ENCODE results near the gene QSER1. TPM values are rescaled to one million over a fixed set of nuclear protein-coding genes. Genes with fewer than 3 reads are reported as not detected.

The QSER1 gene
- total RNA-seq, 1 experiment from 2014 or later: 60.9 TPM

DNA sequence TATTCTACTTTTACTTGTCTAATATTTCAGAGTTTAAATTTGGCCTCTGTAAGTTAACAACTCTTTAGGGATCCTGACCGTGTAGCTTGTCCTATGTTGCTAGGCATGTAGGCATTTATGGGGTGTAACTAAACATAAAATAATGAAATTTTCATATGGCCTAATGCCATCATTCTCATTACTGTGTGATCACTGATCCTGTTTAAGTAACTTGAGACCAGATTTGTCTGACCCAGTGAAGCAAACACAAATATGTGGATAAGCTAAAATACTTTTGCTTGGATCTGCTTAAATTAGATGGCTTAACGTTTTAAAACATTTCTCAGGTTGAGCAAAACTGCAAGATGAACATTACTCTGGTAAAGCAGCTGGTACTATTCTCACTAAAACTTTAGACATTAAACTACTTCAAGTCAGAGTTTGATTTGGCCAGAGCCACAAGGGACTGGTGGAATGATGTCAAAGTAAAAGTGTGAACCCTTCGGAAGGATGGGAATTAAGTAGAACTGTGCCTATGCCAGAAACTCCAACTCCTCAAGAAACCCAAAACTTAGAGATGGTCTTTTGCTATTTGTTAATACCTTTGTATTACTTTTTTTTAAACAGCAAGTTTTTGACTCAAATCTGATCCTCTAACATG, 12.5 kb downstream of the QSER1 start:
- Histone ChIP-seq H3K4me1 (ENCODE audit: low read length) (peaks cover 23% of the 10 kb centered on the region), H3K36me3 (ENCODE audit: insufficient read depth, low read length) (peaks cover 28% of the 10 kb centered on the region; the same call in 1 of the 2 replicates), H4K20me1 (ENCODE audit: insufficient read depth, low read depth, low read length) (peaks cover 7% of the 10 kb centered on the region; the same call in 1 of the 2 replicates), H3K27me3 (ENCODE audit: low read length) (no peaks in the 10 kb centered on the region), H3K9me2 (replicated peaks; ENCODE audit: insufficient read depth, low read length) (no peaks in the 10 kb centered on the region), H3K4me2 (ENCODE audit: low read depth, low read length, poor library complexity, severe bottlenecking) (no peak overlapping the region), H3K9ac (ENCODE audit: low read length) (no peak overlapping the region), H2AFZ (ENCODE audit: low read length) (no peak overlapping the region), H3K9me3 (ENCODE audit: low read length) (no peaks in the 10 kb centered on the region), H3K27ac (ENCODE audit: low read length) (peak overlapping the region; percentile 33), H3K79me2 (ENCODE audit: low read length) (peaks cover 99% of the 10 kb centered on the region), H3K4me3 (ENCODE audit: low read length) (no peak overlapping the region)
- DNase-seq: no peak

DNA sequence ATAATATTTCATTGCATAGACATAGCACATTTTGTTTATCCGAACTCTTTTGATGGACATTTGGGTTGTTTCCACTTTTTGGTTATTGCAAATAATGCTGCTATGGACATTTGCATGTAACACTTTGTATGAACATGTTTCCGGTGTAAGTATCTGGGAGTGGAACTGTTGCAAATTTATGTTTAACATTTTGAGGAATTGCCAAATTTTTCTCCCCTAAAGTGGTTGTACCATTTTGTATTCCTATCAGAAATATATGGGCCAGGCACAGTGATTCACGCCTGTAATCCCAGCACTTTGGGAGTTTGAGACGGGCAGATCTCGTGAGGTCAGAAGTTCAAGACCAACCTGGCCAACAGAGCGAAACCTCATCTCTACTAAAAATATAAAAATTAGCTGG, 16.0 kb downstream of the QSER1 start:
- H3K4me2 ChIP-seq (ENCODE audit: low read depth, low read length, poor library complexity, severe bottlenecking): no peak overlapping the region
- H2AFZ ChIP-seq (ENCODE audit: low read length): no peak overlapping the region
- H3K36me3 ChIP-seq (ENCODE audit: insufficient read depth, low read length): peaks cover 31% of the 10 kb centered on the region; the same call in 1 of the 2 replicates
- H3K27ac ChIP-seq (ENCODE audit: low read length): no peak overlapping the region
- H3K9ac ChIP-seq (ENCODE audit: low read length): no peak overlapping the region
- no peak overlapping the region for H3K4me3 ChIP-seq (ENCODE audit: low read length)
- H3K9me3 ChIP-seq (ENCODE audit: low read length): no peaks in the 10 kb centered on the region
- H3K27me3 ChIP-seq (ENCODE audit: low read length): no peaks in the 10 kb centered on the region
- H3K4me1 ChIP-seq (ENCODE audit: low read length): peaks cover 18% of the 10 kb centered on the region
- no peaks in the 10 kb centered on the region for H3K9me2 ChIP-seq (replicated peaks; ENCODE audit: insufficient read depth, low read length)
- no peak for DNase-seq
- no peaks in the 10 kb centered on the region for H4K20me1 ChIP-seq (ENCODE audit: insufficient read depth, low read depth, low read length)
- H3K79me2 ChIP-seq (ENCODE audit: low read length): peaks cover 97% of the 10 kb centered on the region

DNA sequence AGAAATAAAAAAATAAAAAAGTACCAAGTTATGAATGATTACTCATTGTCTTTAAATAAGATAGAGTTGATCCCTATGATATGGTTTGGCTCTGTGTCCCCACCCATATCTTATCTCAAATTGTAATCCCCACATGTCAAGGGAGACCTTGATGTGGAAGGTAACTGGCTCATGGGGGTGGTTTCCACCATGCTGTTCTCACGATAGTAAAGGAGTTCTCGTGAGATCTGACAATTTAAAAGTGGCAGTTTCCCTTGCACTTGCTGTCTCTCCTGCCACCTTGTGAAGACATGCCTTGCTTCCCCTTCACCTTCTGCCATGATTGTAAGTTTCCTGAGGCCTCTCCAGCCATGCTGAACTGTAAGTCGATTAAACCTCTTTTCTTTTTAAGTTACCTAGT, 18.8 kb downstream of the QSER1 start:
- Histone ChIP-seq H3K4me2 (ENCODE audit: low read depth, low read length, poor library complexity, severe bottlenecking) (no peak overlapping the region), H3K27ac (ENCODE audit: low read length) (no peak overlapping the region), H2AFZ (ENCODE audit: low read length) (no peak overlapping the region), H4K20me1 (ENCODE audit: insufficient read depth, low read depth, low read length) (no peaks in the 10 kb centered on the region), H3K9ac (ENCODE audit: low read length) (no peak overlapping the region), H3K36me3 (ENCODE audit: insufficient read depth, low read length) (peaks cover 29% of the 10 kb centered on the region; the same call in 1 of the 2 replicates), H3K4me3 (ENCODE audit: low read length) (no peak overlapping the region), H3K27me3 (ENCODE audit: low read length) (no peaks in the 10 kb centered on the region), H3K4me1 (ENCODE audit: low read length) (no peaks in the 10 kb centered on the region), H3K9me2 (replicated peaks; ENCODE audit: insufficient read depth, low read length) (no peaks in the 10 kb centered on the region), H3K79me2 (ENCODE audit: low read length) (peaks cover 98% of the 10 kb centered on the region), H3K9me3 (ENCODE audit: low read length) (no peaks in the 10 kb centered on the region)
- no peak for DNase-seq

DNA sequence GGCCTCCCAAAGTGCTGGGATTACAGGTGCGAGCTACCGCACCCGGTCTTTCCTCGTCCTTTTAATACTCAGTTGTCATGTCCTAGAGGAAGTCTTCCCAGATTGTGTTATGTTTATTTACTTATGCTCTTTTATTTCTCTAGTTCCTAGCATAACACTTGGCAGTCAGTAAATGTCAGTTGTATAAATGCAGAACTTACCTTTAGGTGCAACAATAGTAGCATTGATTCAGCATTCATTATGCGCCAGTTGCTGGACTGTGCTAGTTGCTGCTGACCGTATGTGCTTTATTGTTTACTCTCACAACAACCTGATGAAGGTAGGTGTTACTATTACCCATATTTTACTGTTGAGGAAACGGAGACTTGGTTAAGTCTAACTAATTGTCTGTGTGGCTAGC, 20.8 kb downstream of the QSER1 start:
- H3K9me2 ChIP-seq (replicated peaks; ENCODE audit: insufficient read depth, low read length): no peaks in the 10 kb centered on the region
- DNase-seq: no peak
- no peaks in the 10 kb centered on the region for H4K20me1 ChIP-seq (ENCODE audit: insufficient read depth, low read depth, low read length)
- peaks cover 98% of the 10 kb centered on the region for H3K79me2 ChIP-seq (ENCODE audit: low read length)
- no peak overlapping the region for H3K4me3 ChIP-seq (ENCODE audit: low read length)
- H3K27me3 ChIP-seq (ENCODE audit: low read length): no peaks in the 10 kb centered on the region
- H3K4me1 ChIP-seq (ENCODE audit: low read length): no peaks in the 10 kb centered on the region
- H3K4me2 ChIP-seq (ENCODE audit: low read depth, low read length, poor library complexity, severe bottlenecking): no peak overlapping the region
- H3K36me3 ChIP-seq (ENCODE audit: insufficient read depth, low read length): peaks cover 18% of the 10 kb centered on the region; the same call in 1 of the 2 replicates
- no peaks in the 10 kb centered on the region for H3K9me3 ChIP-seq (ENCODE audit: low read length)
- H3K27ac ChIP-seq (ENCODE audit: low read length): no peak overlapping the region
- H3K9ac ChIP-seq (ENCODE audit: low read length): no peak overlapping the region
- no peak overlapping the region for H2AFZ ChIP-seq (ENCODE audit: low read length)

DNA sequence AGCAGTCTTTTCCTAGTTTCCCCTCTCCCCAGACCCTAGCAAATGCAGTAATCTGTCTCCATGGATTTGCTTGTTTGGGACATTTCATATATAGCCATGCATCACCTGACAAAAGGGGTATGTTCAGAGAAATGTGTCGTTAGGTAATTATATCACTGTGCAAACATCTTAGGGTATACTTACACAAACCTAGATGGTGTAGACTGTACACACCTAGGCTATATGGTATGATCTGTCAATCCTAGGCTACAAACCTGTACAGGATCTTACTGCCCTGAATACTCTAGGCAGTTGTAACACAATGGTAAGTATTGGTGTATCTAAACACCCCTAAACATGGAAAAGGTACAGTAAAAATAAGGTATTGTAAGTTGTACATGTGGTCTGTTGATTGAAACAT, 23.8 kb downstream of the QSER1 start:
- Histone ChIP-seq H4K20me1 (ENCODE audit: insufficient read depth, low read depth, low read length) (no peaks in the 10 kb centered on the region), H3K27ac (ENCODE audit: low read length) (no peak overlapping the region), H3K27me3 (ENCODE audit: low read length) (no peaks in the 10 kb centered on the region), H2AFZ (ENCODE audit: low read length) (no peak overlapping the region), H3K4me1 (ENCODE audit: low read length) (peaks cover 13% of the 10 kb centered on the region; the same call in 1 of the 2 replicates), H3K36me3 (ENCODE audit: insufficient read depth, low read length) (peaks cover 25% of the 10 kb centered on the region; the same call in 1 of the 2 replicates), H3K4me2 (ENCODE audit: low read depth, low read length, poor library complexity, severe bottlenecking) (no peak overlapping the region), H3K9ac (ENCODE audit: low read length) (no peak overlapping the region), H3K4me3 (ENCODE audit: low read length) (no peak overlapping the region), H3K9me3 (ENCODE audit: low read length) (no peaks in the 10 kb centered on the region), H3K9me2 (replicated peaks; ENCODE audit: insufficient read depth, low read length) (no peaks in the 10 kb centered on the region), H3K79me2 (ENCODE audit: low read length) (peaks cover 98% of the 10 kb centered on the region)
- no peak for DNase-seq

DNA sequence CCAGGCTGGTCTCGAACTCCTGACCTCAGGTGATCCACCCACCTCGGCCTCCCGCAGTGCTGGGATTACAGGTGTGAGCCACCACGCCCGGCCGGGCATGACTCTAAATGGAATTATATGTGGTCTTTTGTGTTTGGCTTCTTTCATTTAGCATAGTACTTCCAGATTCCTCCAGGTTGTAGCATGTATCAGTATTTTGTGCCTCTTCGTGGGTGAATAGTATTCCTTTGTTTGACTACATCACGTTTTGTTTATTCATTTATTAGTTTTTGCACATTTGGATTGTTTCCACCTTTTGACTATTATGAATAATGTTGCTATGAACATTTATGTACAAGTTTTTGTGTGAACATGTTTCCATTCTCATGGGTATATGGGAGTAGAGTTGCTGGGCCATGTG, 24.4 kb downstream of the QSER1 start:
- Histone ChIP-seq H3K36me3 (ENCODE audit: insufficient read depth, low read length) (peaks cover 19% of the 10 kb centered on the region; the same call in 1 of the 2 replicates), H3K9me3 (ENCODE audit: low read length) (no peaks in the 10 kb centered on the region), H3K27ac (ENCODE audit: low read length) (no peak overlapping the region), H3K9ac (ENCODE audit: low read length) (no peak overlapping the region), H3K79me2 (ENCODE audit: low read length) (peaks cover 98% of the 10 kb centered on the region), H3K9me2 (replicated peaks; ENCODE audit: insufficient read depth, low read length) (no peaks in the 10 kb centered on the region), H3K4me1 (ENCODE audit: low read length) (peaks cover 14% of the 10 kb centered on the region; the same call in 1 of the 2 replicates), H4K20me1 (ENCODE audit: insufficient read depth, low read depth, low read length) (no peaks in the 10 kb centered on the region), H3K4me3 (ENCODE audit: low read length) (no peak overlapping the region), H3K27me3 (ENCODE audit: low read length) (no peaks in the 10 kb centered on the region), H3K4me2 (ENCODE audit: low read depth, low read length, poor library complexity, severe bottlenecking) (no peak overlapping the region), H2AFZ (ENCODE audit: low read length) (no peak overlapping the region)
- DNase-seq: no peak

DNA sequence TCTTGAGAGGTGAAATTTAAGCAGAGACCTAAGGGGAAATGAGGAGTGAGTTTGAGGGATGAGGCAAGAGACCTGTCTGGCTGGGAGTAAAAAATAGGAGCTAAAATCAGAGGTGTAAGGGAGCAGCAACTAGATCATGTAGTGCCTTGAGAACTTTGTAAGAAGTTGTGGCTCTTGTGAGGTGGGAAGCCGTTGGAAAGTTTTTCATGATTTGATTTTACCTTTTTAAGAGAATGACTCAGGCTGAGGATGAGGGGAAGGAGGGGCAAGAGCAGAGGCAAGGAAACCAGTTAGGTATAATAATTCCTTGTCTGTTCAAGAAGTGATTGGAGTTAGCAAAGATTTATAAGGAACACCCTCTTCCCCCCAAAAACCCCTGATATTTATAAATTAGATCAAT, 25.8 kb downstream of the QSER1 start:
- peaks cover 15% of the 10 kb centered on the region; the same call in 1 of the 2 replicates for H3K36me3 ChIP-seq (ENCODE audit: insufficient read depth, low read length)
- no peaks in the 10 kb centered on the region for H3K27me3 ChIP-seq (ENCODE audit: low read length)
- H3K9me2 ChIP-seq (replicated peaks; ENCODE audit: insufficient read depth, low read length): no peaks in the 10 kb centered on the region
- no peak overlapping the region for H2AFZ ChIP-seq (ENCODE audit: low read length)
- H3K9me3 ChIP-seq (ENCODE audit: low read length): no peaks in the 10 kb centered on the region
- H3K4me2 ChIP-seq (ENCODE audit: low read depth, low read length, poor library complexity, severe bottlenecking): no peak overlapping the region
- no peak for DNase-seq
- H3K4me3 ChIP-seq (ENCODE audit: low read length): no peak overlapping the region
- H4K20me1 ChIP-seq (ENCODE audit: insufficient read depth, low read depth, low read length): no peaks in the 10 kb centered on the region
- peaks cover 99% of the 10 kb centered on the region for H3K79me2 ChIP-seq (ENCODE audit: low read length)
- H3K4me1 ChIP-seq (ENCODE audit: low read length): peaks cover 14% of the 10 kb centered on the region; the same call in 1 of the 2 replicates
- no peak overlapping the region for H3K9ac ChIP-seq (ENCODE audit: low read length)
- H3K27ac ChIP-seq (ENCODE audit: low read length): no peak overlapping the region

DNA sequence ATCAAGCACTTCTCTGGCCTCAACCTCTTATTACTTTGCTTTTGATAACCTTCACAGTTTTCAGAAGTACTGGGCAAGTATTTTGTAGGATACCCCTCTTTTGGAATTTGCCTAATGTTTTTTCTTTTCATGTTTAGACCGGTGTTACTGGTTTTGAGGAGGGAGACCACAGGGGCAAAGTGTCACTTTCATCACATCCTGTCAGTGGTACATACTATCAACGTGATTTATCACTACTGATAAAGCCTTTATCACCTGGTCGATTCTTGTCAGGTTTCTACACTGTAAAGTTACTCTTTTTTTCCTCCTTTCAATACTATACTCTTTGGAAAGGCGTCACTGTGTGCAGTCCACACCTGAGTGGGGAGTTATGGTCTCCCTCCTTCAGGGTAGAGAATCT, 26.7 kb downstream of the QSER1 start:
- Histone ChIP-seq H3K36me3 (ENCODE audit: insufficient read depth, low read length) (peaks cover 11% of the 10 kb centered on the region; the same call in 1 of the 2 replicates), H3K4me1 (ENCODE audit: low read length) (peaks cover 14% of the 10 kb centered on the region; the same call in 1 of the 2 replicates), H3K9me3 (ENCODE audit: low read length) (no peaks in the 10 kb centered on the region), H3K4me2 (ENCODE audit: low read depth, low read length, poor library complexity, severe bottlenecking) (no peak overlapping the region), H4K20me1 (ENCODE audit: insufficient read depth, low read depth, low read length) (no peaks in the 10 kb centered on the region), H3K4me3 (ENCODE audit: low read length) (no peak overlapping the region), H3K27me3 (ENCODE audit: low read length) (no peaks in the 10 kb centered on the region), H3K79me2 (ENCODE audit: low read length) (peaks cover 97% of the 10 kb centered on the region), H3K27ac (ENCODE audit: low read length) (no peak overlapping the region), H3K9ac (ENCODE audit: low read length) (no peak overlapping the region), H3K9me2 (replicated peaks; ENCODE audit: insufficient read depth, low read length) (no peaks in the 10 kb centered on the region), H2AFZ (ENCODE audit: low read length) (no peak overlapping the region)
- no peak for DNase-seq

Data from Karpas-422 (cell line).